Measurements from ENCODE around the gene TMEM165. TPM values are rescaled to one million over a fixed set of nuclear protein-coding genes. Genes with fewer than 3 reads are reported as not detected.

Gene TMEM165
- total and polyA plus RNA-seq, 9 of the 15 experiments (the other 6 are each of a cell fraction or from before 2014, with no cell fraction given): 21.3 to 145 (median 96.8) TPM

DNA sequence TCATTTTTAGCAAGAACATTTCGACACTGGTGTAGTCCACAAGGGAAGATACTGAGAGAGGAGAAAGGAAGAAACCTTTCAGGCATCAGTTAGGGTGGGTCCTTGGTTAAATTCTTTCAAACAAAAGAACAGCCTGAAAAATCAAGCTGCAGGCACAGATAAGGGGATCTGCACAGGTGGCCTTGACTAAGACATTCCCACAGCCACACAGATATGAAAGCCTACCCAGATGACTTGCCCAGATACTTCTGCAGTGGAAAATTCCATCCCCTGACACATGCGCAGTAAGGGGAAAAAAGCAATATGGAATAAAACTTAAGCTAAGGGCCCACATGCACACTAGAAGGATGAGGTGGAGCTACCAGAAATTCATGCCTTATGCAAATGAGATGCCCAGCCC lies 8.9 kb upstream of the TMEM165 start (continued):
- TF ChIP-seq NR2C2 (CRISPR knock-in tag; IDR thresholded peaks at IDR 0.05) (no peak), NR2C2 (tag; IDR thresholded peaks at IDR 0.05) (no peak), IFI16 (CRISPR knock-in tag; IDR thresholded peaks at IDR 0.05) (no peak), HMG20A (CRISPR knock-in tag; conservative IDR thresholded peaks at IDR 0.05) (no peak), MCM2 (IDR thresholded peaks at IDR 0.05; ENCODE audit: low read depth) (no peak), ESRRA (IDR thresholded peaks at IDR 0.05; ENCODE audit: borderline replicate concordance, low read depth) (peak; percentile 63; the same call in 1 of the 2 replicates), RAD21 (CRISPR knock-in tag; conservative IDR thresholded peaks at IDR 0.05 in 1 of 2, IDR thresholded peaks at IDR 0.05 in 1 of 2) (no peak), ZFPM2 (CRISPR knock-in tag; IDR thresholded peaks at IDR 0.05) (no peak), GTF2A2 (tag; IDR thresholded peaks at IDR 0.05) (no peak), SP1 (CRISPR knock-in tag; IDR thresholded peaks at IDR 0.05) (peak; percentile 43; the same call in 1 of the 2 replicates), ZFP36 (IDR thresholded peaks at IDR 0.05; ENCODE audit: low read depth, low read length, partially characterized antibody) (no peak), PYGO2 (tag; IDR thresholded peaks at IDR 0.05) (peak; percentile 79), TAF1 (IDR thresholded peaks at IDR 0.05; ENCODE audit: control insufficient read depth, extremely low read depth, insufficient read depth, low read length, severe bottlenecking) (no peak), POU5F1 (IDR thresholded peaks at IDR 0.05; ENCODE audit: borderline replicate concordance, low read depth, low read length, partially characterized antibody) (no peak), RAD51 (IDR thresholded peaks at IDR 0.05; ENCODE audit: borderline replicate concordance, low read depth) (peak; percentile 27; the same call in 1 of the 2 replicates), ZNF282 (CRISPR knock-in tag; IDR thresholded peaks at IDR 0.05) (no peak), ZFP1 (CRISPR knock-in tag; IDR thresholded peaks at IDR 0.05) (no peak)
- TF ChIP-seq, protein P1, sequence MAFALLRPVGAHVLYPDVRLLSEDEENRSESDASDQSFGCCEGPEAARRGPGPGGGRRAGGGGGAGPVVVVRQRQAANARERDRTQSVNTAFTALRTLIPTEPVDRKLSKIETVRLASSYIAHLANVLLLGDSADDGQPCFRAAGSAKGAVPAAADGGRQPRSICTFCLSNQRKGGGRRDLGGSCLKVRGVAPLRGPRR (CRISPR knock-in tag; IDR thresholded peaks at IDR 0.05): no peak
- TF ChIP-seq, protein P2, sequence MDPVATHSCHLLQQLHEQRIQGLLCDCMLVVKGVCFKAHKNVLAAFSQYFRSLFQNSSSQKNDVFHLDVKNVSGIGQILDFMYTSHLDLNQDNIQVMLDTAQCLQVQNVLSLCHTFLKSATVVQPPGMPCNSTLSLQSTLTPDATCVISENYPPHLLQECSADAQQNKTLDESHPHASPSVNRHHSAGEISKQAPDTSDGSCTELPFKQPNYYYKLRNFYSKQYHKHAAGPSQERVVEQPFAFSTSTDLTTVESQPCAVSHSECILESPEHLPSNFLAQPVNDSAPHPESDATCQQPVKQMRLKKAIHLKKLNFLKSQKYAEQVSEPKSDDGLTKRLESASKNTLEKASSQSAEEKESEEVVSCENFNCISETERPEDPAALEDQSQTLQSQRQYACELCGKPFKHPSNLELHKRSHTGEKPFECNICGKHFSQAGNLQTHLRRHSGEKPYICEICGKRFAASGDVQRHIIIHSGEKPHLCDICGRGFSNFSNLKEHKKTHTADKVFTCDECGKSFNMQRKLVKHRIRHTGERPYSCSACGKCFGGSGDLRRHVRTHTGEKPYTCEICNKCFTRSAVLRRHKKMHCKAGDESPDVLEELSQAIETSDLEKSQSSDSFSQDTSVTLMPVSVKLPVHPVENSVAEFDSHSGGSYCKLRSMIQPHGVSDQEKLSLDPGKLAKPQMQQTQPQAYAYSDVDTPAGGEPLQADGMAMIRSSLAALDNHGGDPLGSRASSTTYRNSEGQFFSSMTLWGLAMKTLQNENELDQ (CRISPR knock-in tag; IDR thresholded peaks at IDR 0.05; ENCODE audit: borderline replicate concordance): no peak
- TF ChIP-seq, protein P3, sequence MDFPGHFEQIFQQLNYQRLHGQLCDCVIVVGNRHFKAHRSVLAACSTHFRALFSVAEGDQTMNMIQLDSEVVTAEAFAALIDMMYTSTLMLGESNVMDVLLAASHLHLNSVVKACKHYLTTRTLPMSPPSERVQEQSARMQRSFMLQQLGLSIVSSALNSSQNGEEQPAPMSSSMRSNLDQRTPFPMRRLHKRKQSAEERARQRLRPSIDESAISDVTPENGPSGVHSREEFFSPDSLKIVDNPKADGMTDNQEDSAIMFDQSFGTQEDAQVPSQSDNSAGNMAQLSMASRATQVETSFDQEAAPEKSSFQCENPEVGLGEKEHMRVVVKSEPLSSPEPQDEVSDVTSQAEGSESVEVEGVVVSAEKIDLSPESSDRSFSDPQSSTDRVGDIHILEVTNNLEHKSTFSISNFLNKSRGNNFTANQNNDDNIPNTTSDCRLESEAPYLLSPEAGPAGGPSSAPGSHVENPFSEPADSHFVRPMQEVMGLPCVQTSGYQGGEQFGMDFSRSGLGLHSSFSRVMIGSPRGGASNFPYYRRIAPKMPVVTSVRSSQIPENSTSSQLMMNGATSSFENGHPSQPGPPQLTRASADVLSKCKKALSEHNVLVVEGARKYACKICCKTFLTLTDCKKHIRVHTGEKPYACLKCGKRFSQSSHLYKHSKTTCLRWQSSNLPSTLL (IDR thresholded peaks at IDR 0.05): no peak
- TF ChIP-seq, protein P4, sequence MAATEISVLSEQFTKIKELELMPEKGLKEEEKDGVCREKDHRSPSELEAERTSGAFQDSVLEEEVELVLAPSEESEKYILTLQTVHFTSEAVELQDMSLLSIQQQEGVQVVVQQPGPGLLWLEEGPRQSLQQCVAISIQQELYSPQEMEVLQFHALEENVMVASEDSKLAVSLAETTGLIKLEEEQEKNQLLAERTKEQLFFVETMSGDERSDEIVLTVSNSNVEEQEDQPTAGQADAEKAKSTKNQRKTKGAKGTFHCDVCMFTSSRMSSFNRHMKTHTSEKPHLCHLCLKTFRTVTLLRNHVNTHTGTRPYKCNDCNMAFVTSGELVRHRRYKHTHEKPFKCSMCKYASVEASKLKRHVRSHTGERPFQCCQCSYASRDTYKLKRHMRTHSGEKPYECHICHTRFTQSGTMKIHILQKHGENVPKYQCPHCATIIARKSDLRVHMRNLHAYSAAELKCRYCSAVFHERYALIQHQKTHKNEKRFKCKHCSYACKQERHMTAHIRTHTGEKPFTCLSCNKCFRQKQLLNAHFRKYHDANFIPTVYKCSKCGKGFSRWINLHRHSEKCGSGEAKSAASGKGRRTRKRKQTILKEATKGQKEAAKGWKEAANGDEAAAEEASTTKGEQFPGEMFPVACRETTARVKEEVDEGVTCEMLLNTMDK (IDR thresholded peaks at IDR 0.05; ENCODE audit: borderline replicate concordance, insufficient read depth, low read depth, low read length, poor library complexity, severe bottlenecking): no peak
- TF ChIP-seq, protein P5, sequence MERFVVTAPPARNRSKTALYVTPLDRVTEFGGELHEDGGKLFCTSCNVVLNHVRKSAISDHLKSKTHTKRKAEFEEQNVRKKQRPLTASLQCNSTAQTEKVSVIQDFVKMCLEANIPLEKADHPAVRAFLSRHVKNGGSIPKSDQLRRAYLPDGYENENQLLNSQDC (CRISPR knock-in tag; IDR thresholded peaks at IDR 0.05): no peak
